ENCODE measurements around the gene SYT1. TPM values are rescaled to one million over a fixed set of nuclear protein-coding genes. Genes with fewer than 3 reads are reported as not detected.

The SYT1 gene
- total RNA-seq, 1 experiment from 2014 or later = 44.9 TPM

GRCh38 chr12:78888568-78888967 lies 24.0 kb downstream of the SYT1 start (continued):
- TF ChIP-seq, protein P1, sequence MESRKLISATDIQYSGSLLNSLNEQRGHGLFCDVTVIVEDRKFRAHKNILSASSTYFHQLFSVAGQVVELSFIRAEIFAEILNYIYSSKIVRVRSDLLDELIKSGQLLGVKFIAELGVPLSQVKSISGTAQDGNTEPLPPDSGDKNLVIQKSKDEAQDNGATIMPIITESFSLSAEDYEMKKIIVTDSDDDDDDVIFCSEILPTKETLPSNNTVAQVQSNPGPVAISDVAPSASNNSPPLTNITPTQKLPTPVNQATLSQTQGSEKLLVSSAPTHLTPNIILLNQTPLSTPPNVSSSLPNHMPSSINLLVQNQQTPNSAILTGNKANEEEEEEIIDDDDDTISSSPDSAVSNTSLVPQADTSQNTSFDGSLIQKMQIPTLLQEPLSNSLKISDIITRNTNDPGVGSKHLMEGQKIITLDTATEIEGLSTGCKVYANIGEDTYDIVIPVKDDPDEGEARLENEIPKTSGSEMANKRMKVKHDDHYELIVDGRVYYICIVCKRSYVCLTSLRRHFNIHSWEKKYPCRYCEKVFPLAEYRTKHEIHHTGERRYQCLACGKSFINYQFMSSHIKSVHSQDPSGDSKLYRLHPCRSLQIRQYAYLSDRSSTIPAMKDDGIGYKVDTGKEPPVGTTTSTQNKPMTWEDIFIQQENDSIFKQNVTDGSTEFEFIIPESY (IDR thresholded peaks at IDR 0.05; ENCODE audit: extremely low read depth, insufficient replicate concordance, low read length) = no peak
- peak; percentile 65 for TF ChIP-seq JUND (IDR thresholded peaks at IDR 0.05)
- TF ChIP-seq CEBPB (IDR thresholded peaks at IDR 0.05; ENCODE audit: low read depth) = peak; percentile 48

DNA sequence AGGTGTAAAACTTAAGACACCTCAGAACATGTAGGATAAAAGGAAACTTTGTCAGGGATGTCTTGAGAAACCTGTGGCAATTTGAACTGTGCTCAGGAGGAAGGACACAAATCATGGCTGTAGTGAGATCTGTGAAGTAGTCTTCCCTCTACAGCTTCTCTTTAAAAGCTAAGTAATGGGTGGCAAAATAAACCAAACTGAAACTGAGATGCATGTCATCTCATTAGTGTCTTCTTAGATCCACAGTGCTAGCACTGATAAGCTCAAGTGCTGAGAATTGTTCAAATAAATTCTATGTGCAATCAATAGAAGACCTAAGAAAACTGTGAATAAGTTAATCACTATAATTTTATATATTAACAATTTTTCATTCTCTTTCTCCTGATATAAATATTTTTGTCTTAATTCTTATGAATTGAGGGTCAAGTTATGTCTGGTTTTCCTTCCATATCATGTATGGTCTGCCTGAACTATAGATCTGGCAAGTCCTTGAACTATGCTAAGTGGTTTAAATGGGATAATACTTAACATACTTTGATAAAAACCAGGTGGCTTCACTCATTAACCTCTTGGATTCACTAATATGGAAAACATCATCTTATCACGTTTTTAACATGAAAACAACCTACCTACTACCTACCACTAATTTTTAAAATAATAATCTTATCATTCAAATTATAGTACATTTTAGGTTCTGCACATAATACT lies 27.2 kb downstream of the SYT1 start:
- H3K9ac ChIP-seq (ENCODE audit: low read length) = no peak overlapping the region
- BruUV-seq (replicated peaks) = no TSS peak
- no peak overlapping the region for H3K4me2 ChIP-seq (ENCODE audit: low read length)
- no peak overlapping the region for H2AFZ ChIP-seq (ENCODE audit: low read depth, low read length, poor library complexity, severe bottlenecking)
- H3K4me3 ChIP-seq (replicated peaks in 1 of 2; ENCODE audit: low read depth in 1 of 2, low read length in 2 of 2) = no peak overlapping the region
- peaks cover 70% of the 10 kb centered on the region for H3K79me2 ChIP-seq (ENCODE audit: insufficient read depth, low read length)
- ATAC-seq = no peak
- no peak for DNase-seq (ENCODE audit: low read depth, low spot score)
- TF ChIP-seq YY1 (IDR thresholded peaks at IDR 0.05; ENCODE audit: extremely low read depth, insufficient replicate concordance, low read depth, low read length) = no peak
- TF ChIP-seq TCF7L2 (IDR thresholded peaks at IDR 0.05; ENCODE audit: borderline replicate concordance, extremely low read depth, insufficient read depth, insufficient read length) = no peak
- TF ChIP-seq SP1 (IDR thresholded peaks at IDR 0.05; ENCODE audit: low read depth) = no peak
- no peak for TF ChIP-seq CEBPB (IDR thresholded peaks at IDR 0.05; ENCODE audit: low read depth)
- TF ChIP-seq, protein P2, sequence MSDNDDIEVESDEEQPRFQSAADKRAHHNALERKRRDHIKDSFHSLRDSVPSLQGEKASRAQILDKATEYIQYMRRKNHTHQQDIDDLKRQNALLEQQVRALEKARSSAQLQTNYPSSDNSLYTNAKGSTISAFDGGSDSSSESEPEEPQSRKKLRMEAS (IDR thresholded peaks at IDR 0.05) = no peak
- H3K27me3 ChIP-seq (ENCODE audit: insufficient read depth, low read length) = no peaks in the 10 kb centered on the region
- H3K9me2 ChIP-seq (ENCODE audit: insufficient read depth) = no peaks in the 10 kb centered on the region
- ChIA-PET RAD21 (ENCODE audit: low non-redundant PET in 1 of 2, low total read pairs in 2 of 2, uncharacterized antibody in 2 of 2, unreplicated experiment in 2 of 2) (no interaction called here), POLR2A (no interaction called here), CTCF (no interaction called here)
- no peaks in the 10 kb centered on the region for H3K9me3 ChIP-seq (ENCODE audit: control insufficient read depth in 1 of 2, insufficient read depth in 1 of 2, low read depth in 1 of 2, low read length in 2 of 2)
- peaks cover 23 to 39% of the 10 kb centered on the region in 2 experiments for H3K4me1 ChIP-seq (ENCODE audit: control insufficient read depth in 1 of 2, insufficient read depth in 2 of 2, low read length in 2 of 2)
- H3K36me3 ChIP-seq (ENCODE audit: control insufficient read depth in 1 of 2, insufficient read depth in 2 of 2, low read length in 2 of 2) = no peaks in the 10 kb centered on the region
- no peaks in the 10 kb centered on the region for H4K20me1 ChIP-seq (ENCODE audit: insufficient read depth)
- H3K27ac ChIP-seq (ENCODE audit: low read depth, low read length) = no peak overlapping the region; the same call in 1 of the 2 replicates
- intact Hi-C loops (cut with micrococcal nuclease) = no loop called here

All from HCT116 (cell line).